ENCODE measurements around the gene SLC6A15.

Gene SLC6A15

DNA sequence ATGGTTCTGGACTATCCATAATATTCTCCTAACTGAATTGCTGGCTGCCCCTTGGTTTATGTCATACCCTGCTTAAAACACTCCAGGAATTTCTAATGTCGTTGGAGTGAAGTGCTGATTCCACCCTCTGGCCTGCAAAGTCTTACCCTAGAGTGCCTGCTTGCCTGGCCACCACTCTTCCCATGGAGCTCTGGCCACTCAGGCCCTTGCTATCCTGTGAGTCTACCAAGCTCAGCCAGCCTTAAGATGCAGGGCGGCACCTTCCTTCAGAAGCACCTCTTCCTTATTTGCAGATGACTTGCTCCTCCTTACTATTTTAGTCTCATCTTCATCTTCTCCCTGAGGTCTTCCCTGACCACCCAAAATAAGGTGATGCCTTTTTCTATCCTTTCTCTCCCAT is 35.3 kb downstream of the SLC6A15 start:
- H3K27me3 ChIP-seq (replicated peaks; ENCODE audit: insufficient read depth, low read length), result no peaks in the 10 kb centered on the region
- H3K36me3 ChIP-seq (replicated peaks; ENCODE audit: insufficient read depth, low read length), result no peaks in the 10 kb centered on the region
- H3K9me2 ChIP-seq (replicated peaks; ENCODE audit: insufficient read depth, low read length), result no peaks in the 10 kb centered on the region
- no peaks in the 10 kb centered on the region for H3K79me2 ChIP-seq (ENCODE audit: low read length)
- no peak overlapping the region for H3K9ac ChIP-seq (ENCODE audit: low read length)
- no peaks in the 10 kb centered on the region for H4K20me1 ChIP-seq (ENCODE audit: insufficient read depth, low read length)
- peaks cover 5% of the 10 kb centered on the region; the same call in 1 of the 2 replicates for H3K4me1 ChIP-seq (ENCODE audit: low read length)
- H3K9me3 ChIP-seq (replicated peaks; ENCODE audit: insufficient read depth, low read length), result no peaks in the 10 kb centered on the region
- H3F3A ChIP-seq (ENCODE audit: insufficient read depth, low read length), result no peaks in the 10 kb centered on the region
- DNase-seq, result no peak
- H3K4me3 ChIP-seq (ENCODE audit: low read length), result no peak overlapping the region
- no peak overlapping the region for H3K4me2 ChIP-seq (ENCODE audit: low read depth, low read length)
- H3K27ac ChIP-seq (ENCODE audit: low read length), result no peak overlapping the region
- TF ChIP-seq, protein P1, sequence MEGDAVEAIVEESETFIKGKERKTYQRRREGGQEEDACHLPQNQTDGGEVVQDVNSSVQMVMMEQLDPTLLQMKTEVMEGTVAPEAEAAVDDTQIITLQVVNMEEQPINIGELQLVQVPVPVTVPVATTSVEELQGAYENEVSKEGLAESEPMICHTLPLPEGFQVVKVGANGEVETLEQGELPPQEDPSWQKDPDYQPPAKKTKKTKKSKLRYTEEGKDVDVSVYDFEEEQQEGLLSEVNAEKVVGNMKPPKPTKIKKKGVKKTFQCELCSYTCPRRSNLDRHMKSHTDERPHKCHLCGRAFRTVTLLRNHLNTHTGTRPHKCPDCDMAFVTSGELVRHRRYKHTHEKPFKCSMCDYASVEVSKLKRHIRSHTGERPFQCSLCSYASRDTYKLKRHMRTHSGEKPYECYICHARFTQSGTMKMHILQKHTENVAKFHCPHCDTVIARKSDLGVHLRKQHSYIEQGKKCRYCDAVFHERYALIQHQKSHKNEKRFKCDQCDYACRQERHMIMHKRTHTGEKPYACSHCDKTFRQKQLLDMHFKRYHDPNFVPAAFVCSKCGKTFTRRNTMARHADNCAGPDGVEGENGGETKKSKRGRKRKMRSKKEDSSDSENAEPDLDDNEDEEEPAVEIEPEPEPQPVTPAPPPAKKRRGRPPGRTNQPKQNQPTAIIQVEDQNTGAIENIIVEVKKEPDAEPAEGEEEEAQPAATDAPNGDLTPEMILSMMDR (IDR thresholded peaks at IDR 0.05; ENCODE audit: low read length), result no peak
- no peak for TF ChIP-seq EZH2 (optimal IDR thresholded peaks at IDR 0.05; ENCODE audit: low read depth, low read length)
- no peak overlapping the region for H2AFZ ChIP-seq (ENCODE audit: low read length)

DNA sequence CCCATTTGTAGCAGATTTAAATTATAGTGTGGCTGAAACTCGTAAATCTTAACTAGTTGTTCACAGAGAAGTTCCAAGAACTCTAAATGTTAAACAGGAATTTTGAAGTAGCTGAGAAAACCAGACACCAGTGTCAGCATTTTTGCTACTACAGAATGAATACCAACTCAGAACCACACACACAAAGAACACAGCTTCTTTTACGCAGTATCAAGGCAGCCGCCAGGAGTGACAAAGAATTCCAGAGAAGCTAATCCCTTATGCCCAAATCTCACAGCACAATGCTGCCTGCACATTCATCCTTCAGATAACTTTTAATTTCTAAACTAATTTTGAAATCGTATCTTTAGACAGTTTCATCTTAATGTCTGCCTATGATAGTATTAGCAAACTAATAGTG is 37.4 kb downstream of the SLC6A15 start:
- TF ChIP-seq EZH2 (optimal IDR thresholded peaks at IDR 0.05; ENCODE audit: low read depth, low read length), result no peak
- no peak for TF ChIP-seq EZH2phosphoT487 (IDR thresholded peaks at IDR 0.05; ENCODE audit: low read length)
- TF ChIP-seq, protein P1 (IDR thresholded peaks at IDR 0.05; ENCODE audit: low read length), result no peak
- H3K9me2 ChIP-seq (replicated peaks; ENCODE audit: insufficient read depth, low read length), result no peaks in the 10 kb centered on the region
- H3K36me3 ChIP-seq (replicated peaks; ENCODE audit: insufficient read depth, low read length), result no peaks in the 10 kb centered on the region
- no peaks in the 10 kb centered on the region for H3K27me3 ChIP-seq (replicated peaks; ENCODE audit: insufficient read depth, low read length)
- H3K4me1 ChIP-seq (ENCODE audit: low read length), result peaks cover 5% of the 10 kb centered on the region; the same call in 1 of the 2 replicates
- no peak overlapping the region for H3K9ac ChIP-seq (ENCODE audit: low read length)
- no peak overlapping the region for H3K4me3 ChIP-seq (ENCODE audit: low read length)
- no peak overlapping the region for H3K4me2 ChIP-seq (ENCODE audit: low read depth, low read length)
- H3K27ac ChIP-seq (ENCODE audit: low read length), result no peak overlapping the region
- no peaks in the 10 kb centered on the region for H3K9me3 ChIP-seq (replicated peaks; ENCODE audit: insufficient read depth, low read length)
- no peak overlapping the region for H2AFZ ChIP-seq (ENCODE audit: low read length)
- no peak for DNase-seq
- H4K20me1 ChIP-seq (ENCODE audit: insufficient read depth, low read length), result no peaks in the 10 kb centered on the region
- H3F3A ChIP-seq (ENCODE audit: insufficient read depth, low read length), result no peaks in the 10 kb centered on the region
- no peaks in the 10 kb centered on the region for H3K79me2 ChIP-seq (ENCODE audit: low read length)

DNA sequence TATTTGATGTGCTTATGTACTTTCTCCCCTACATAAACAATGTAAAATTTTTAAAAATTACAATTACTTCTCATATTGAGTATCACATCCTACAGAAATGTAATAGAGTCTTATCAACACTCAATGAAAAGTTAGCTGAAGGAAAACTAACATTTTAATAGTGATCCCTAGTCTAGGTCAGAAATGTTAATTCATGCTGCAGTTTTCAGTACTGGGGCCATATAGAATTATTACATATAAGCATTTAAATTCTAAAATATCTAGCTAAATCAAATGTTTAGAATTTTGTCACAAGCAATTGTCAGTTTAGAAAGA is 37.8 kb downstream of the SLC6A15 start:
- Histone ChIP-seq H3K4me1 (ENCODE audit: low read length) (peaks cover 5% of the 10 kb centered on the region; the same call in 1 of the 2 replicates), H3K79me2 (ENCODE audit: low read length) (no peaks in the 10 kb centered on the region), H3K36me3 (replicated peaks; ENCODE audit: insufficient read depth, low read length) (no peaks in the 10 kb centered on the region), H4K20me1 (ENCODE audit: insufficient read depth, low read length) (no peaks in the 10 kb centered on the region), H3K27me3 (replicated peaks; ENCODE audit: insufficient read depth, low read length) (no peaks in the 10 kb centered on the region), H3K4me3 (ENCODE audit: low read length) (no peak overlapping the region), H2AFZ (ENCODE audit: low read length) (no peak overlapping the region), H3K9me3 (replicated peaks; ENCODE audit: insufficient read depth, low read length) (no peaks in the 10 kb centered on the region), H3F3A (ENCODE audit: insufficient read depth, low read length) (no peaks in the 10 kb centered on the region), H3K9me2 (replicated peaks; ENCODE audit: insufficient read depth, low read length) (no peaks in the 10 kb centered on the region), H3K4me2 (ENCODE audit: low read depth, low read length) (no peak overlapping the region), H3K27ac (ENCODE audit: low read length) (no peak overlapping the region), H3K9ac (ENCODE audit: low read length) (no peak overlapping the region)
- no peak for DNase-seq
- TF ChIP-seq, protein P1 (IDR thresholded peaks at IDR 0.05; ENCODE audit: low read length), result no peak
- TF ChIP-seq EZH2 (optimal IDR thresholded peaks at IDR 0.05; ENCODE audit: low read depth, low read length) (no peak), EZH2phosphoT487 (IDR thresholded peaks at IDR 0.05; ENCODE audit: low read length) (no peak)
